ENCODE results near the gene CACNA1C. TPM values are rescaled to one million over a fixed set of nuclear protein-coding genes. Genes with fewer than 3 reads are reported as not detected.

CACNA1C gene
- total RNA-seq, 1 experiment from 2014 or later = 1.1 TPM

DNA sequence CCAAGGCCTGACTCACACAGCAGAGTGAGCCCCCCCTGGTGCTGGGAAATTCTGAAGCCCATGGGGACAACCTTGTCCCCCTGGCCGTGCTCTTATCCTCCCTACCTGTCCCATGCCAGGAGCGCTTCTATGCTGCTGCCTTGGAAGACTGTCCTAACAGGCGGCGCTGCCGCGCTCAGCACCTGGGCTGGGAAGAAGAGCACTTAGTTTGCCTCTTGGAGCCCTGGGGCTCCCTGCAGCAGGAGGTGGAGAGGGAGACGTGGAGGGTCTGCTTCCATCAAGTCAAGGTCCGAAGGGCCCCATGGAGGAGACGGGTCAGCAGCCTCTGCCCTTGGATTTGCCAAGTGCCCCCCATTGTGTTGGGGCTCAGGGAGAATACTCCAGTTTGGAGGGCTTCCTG lies 300.5 kb downstream of the CACNA1C start:
- Mint-ChIP-seq H3K4me1 (peaks cover 8 to 11% of the 10 kb centered on the region in 2 experiments), H3K27me3 (ENCODE audit: low read depth) (peaks cover 6% of the 10 kb centered on the region), H3K4me3 (no peak overlapping the region), H3K36me3 (ENCODE audit: insufficient read depth in 1 of 3, low read depth in 3 of 3) (no peaks in the 10 kb centered on the region), H3K9me3 (no peaks in the 10 kb centered on the region), H3K27ac (no peak overlapping the region)
- Histone ChIP-seq H3K9me3 (ENCODE audit: control insufficient read depth, low read depth, low read length) (no peaks in the 10 kb centered on the region), H3K4me1 (ENCODE audit: insufficient read depth, low read length) (no peaks in the 10 kb centered on the region), H4K8ac (replicated peaks; ENCODE audit: insufficient read length, low read depth, low read length) (no peak overlapping the region), H3K27me3 (ENCODE audit: insufficient read depth, low read length) (no peaks in the 10 kb centered on the region), H3K4ac (ENCODE audit: low read depth, low read length) (no peak overlapping the region), H3K18ac (ENCODE audit: insufficient read length, low read depth, low read length) (no peak overlapping the region), H2BK5ac (ENCODE audit: insufficient read length, low read length) (no peak overlapping the region), H3K56ac (ENCODE audit: insufficient read length, low read depth, low read length) (no peak overlapping the region), H3K14ac (ENCODE audit: insufficient read depth, low read length) (no peak overlapping the region), H3K23me2 (ENCODE audit: insufficient read length, low read depth, low read length, poor library complexity, severe bottlenecking) (no peaks in the 10 kb centered on the region), H4K91ac (ENCODE audit: insufficient read length, low read depth, low read length) (no peak overlapping the region), H3K23ac (ENCODE audit: insufficient read length, low read depth, low read length) (no peak overlapping the region), H4K20me1 (ENCODE audit: control insufficient read depth, insufficient read depth, insufficient read length) (no peaks in the 10 kb centered on the region), H3K9ac (ENCODE audit: extremely low read depth, insufficient read length, low read length) (no peak overlapping the region), H2AK5ac (ENCODE audit: insufficient read length, low read length) (no peak overlapping the region), H2BK12ac (ENCODE audit: insufficient read length, low read depth, low read length) (no peak overlapping the region), H3K79me2 (ENCODE audit: insufficient read depth, low read length) (no peaks in the 10 kb centered on the region), H3K4me2 (ENCODE audit: insufficient read depth, insufficient read length, low read length) (no peak overlapping the region), H2AFZ (ENCODE audit: low read length) (no peak overlapping the region), H2BK20ac (ENCODE audit: low read depth, low read length, poor library complexity, severe bottlenecking) (no peak overlapping the region), H3K79me1 (ENCODE audit: insufficient read depth, low read depth, low read length, poor library complexity, severe bottlenecking) (no peaks in the 10 kb centered on the region), H3K27ac (ENCODE audit: insufficient read length, low read depth, low read length) (no peak overlapping the region), H4K5ac (ENCODE audit: insufficient read length, low read depth, low read length) (no peak overlapping the region), H2BK120ac (ENCODE audit: low read depth, low read length, poor library complexity, severe bottlenecking) (no peak overlapping the region), H2BK15ac (ENCODE audit: low read depth, low read length) (no peak overlapping the region), H3T11ph (ENCODE audit: low read length) (no peak overlapping the region)
- no peak for TF ChIP-seq CTCF (conservative IDR thresholded peaks at IDR 0.05)
- no peak for DNase-seq
- no CpG with 5 or more reads among the region's 9 CpGs for WGBS (ENCODE audit: extremely low coverage, insufficient read length, low lambda C conversion rate)

Measured in H9 (cell line).